HG03025 (cell line): ENCODE data around the gene CACNB2.

ENCODE experiments used
- ATAC-seq: cut with Tn5 transposase; IDR thresholded peaks from one replicate; pipeline ENCODE4 v1.9.1; 2021; ENCODE audit warnings: mild to moderate bottlenecking, moderate library complexity; ENCODE audit not compliant: unreplicated experiment, low FRiP score

CACNB2 gene

DNA sequence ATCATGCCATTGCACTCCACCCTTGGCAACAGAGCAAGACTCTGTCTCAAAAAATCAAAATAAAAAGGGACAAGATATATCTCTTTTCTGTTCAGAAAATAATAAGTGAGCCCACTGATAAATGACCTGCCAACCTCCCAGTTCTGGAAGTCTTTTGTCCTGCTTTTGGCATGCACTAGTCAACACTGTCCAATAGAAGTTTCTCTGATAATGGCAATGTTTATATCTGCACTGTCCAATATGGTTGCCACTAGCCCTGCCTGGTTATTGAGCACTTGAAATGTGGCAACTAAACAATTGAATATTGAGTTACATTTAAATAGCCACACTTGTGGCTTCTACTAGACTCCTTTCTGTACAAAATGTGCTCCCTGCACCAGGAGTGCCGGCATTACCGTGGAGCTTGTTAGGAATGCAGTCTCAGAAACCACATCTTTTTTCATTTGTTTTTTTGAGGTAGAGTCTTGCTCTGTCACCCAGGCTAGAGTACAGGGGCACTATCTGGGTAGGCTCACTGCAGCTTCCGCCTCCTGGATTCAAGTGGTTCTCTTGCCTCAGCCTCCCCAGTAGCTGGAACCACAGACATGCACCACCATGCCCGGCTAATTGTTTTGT, 229.7 kb downstream of the CACNB2 start:
- ATAC-seq, result no peak

DNA sequence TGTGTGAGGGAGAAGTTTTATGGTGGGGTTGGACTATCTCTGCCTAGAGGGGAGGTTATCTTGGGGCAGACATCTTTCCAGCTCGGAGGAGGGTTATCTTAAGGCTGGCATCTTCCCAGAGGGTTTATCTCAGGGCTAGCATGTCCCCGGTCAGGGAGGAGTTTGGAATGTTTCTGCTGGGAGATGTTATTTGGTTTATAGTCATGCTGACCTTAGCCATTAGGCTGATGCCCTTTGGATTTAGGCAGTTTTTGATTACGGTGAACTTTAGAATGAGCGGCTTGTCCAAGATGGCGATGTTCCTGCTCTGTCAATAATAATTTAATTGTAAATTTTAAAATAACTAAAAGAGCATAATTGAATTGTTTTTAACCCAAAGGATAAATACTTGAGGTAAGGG, 236.4 kb downstream of the CACNB2 start:
- no peak for ATAC-seq

DNA sequence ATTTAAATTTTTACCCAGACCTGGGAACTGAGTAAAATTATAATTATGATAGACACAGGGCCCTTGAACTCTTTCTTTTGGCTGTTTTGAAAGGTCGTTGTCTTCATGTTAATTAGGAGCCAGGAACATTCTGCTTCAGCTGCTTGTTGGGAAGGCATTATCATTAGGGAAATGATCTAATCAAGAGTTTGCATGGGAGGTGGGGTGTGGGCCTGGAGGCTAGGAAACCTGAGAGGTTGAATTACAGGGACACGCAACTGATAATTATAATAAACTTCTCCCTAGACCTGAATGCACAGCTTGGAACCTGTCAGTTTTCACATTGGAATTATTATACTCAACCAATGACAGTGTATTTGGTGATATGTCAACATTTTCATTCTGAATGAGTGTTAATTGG, 237.7 kb downstream of the CACNB2 start:
- no peak for ATAC-seq

- no peak for ATAC-seq
Measured at GRCh38 chr10:18378766-18379165, 238.5 kb downstream of the CACNB2 start.

DNA sequence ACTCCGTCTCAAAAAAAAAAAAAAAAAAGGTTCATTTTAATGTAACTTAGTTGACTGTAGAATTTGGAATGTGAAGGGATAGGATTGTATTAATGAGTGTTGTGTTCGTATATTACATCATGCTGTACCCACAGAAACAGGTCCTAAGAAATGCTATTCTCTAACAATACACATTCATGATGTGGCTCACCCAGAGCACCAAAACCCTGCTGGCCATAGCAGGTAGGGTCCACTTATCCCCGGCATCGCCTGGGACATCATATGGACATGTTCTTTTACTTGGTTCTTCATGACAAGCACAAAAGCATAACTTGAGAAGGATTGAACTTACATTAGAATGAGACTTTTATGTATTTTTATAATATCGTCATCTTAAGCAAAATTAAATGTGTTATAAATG, 241.5 kb downstream of the CACNB2 start:
- no peak for ATAC-seq

- no peak for ATAC-seq
Measured at GRCh38 chr10:18397906-18398305, 257.7 kb downstream of the CACNB2 start.

- no peak for ATAC-seq
Measured at GRCh38 chr10:18399158-18399557, 258.9 kb downstream of the CACNB2 start.

DNA sequence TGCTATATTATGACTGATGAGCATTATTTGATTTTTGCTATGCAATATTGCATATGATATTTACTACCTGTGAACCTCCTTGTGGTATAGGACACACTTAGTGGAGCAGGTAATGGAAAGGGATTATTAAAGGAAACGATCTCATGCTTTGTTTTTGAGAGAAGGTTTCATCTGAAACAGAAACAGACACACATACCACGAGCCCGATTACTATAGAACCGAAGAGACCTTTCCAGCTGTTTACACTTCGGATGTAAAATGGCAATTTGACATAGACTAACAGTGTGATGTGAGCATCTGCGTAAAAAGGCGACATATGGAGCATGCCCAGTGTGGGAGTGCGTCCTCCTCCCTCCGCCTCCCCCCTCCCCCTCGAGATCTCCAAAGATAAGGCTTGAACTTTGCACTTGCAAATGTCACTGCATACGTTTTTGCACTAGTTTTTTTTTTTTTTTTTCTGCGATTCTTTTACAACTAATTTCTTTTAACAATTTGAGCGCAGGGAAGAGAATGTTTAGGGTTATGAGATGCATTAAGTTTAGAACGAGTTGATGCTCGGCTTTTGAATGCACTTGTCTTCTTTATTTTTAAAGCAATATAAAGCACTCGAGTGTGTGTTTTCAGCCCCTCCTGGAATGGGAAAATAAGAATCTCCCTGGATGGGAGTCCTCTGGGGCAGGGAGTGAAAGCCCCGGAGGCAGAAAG, 260.1 kb downstream of the CACNB2 start:
- ATAC-seq, result no peak

GRCh38 chr10:18400906-18401245, 260.7 kb downstream of the CACNB2 start:
- ATAC-seq, result no peak

DNA sequence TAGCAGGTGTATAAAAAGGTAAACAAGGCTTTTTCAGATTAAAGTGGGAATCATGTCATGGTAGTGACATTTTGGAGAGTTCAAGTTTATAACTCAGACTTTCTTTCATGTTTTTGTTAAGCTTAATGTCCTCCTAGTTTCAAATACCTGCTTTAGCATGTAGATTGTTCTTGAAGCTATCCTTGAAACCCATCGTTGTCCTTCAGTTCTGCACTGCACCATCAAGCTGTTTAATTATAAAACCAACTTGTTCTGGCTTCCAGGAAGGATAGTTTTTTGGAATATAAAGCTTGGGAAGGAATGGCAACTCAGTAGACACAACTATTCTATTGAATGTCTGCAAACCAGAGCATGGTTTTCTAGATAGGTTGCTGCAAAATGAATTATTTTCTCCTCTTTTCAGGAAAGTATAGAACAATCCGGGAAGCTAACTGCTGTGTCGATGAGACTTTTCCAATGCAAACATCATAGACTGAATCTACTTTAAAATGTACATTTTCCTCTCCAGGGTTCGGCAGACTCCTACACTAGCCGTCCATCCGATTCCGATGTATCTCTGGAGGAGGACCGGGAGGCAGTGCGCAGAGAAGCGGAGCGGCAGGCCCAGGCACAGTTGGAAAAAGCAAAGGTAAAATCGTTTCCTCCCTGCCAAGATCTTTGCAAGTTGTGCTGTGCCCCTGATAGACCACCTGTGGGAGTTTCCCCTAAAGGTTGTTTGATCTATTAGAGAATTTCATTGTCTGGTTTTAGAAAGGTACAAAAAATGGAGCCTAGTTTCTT, 261.4 kb downstream of the CACNB2 start:
- no peak for ATAC-seq

- ATAC-seq, result no peak
Measured at GRCh38 chr10:18402853-18403252, 262.6 kb downstream of the CACNB2 start.

DNA sequence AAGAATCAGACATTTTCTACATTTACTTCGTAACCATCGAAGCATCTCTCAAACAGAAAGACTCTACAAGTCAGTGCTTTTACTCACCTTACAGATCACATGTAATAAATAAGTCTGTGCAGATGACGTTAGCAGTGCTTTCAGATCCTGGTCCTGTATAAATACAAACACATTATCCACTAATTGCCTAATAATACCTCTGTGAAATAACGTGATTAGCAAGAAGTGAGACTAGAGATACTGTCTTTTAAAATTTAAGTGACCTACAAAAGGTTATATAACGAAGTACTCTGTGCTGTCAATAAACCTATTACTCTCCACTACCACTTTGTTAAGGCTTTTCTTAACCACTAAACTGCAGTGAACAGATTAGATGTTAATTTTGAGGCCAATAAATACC, 264.3 kb downstream of the CACNB2 start:
- ATAC-seq, result no peak

DNA sequence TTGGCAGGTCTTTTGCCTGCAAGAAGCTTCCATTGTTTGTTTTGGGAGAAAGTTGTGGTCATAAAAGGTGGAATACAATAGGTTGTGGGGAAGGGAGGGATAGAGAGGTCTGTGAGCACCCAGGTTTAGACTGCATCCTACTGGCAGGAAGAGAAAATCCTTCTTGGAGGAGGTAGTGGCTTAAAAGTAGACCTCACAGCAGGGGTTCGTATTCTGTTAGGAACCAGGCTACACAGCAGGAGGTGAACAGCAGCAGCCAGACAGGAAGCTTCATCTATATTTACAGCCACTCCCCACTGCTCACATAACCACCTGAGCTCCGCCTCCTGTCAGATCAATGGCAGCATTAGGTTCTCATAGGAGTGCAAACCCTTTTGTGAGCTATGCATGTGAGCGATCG, 265.9 kb downstream of the CACNB2 start:
- no peak for ATAC-seq

DNA sequence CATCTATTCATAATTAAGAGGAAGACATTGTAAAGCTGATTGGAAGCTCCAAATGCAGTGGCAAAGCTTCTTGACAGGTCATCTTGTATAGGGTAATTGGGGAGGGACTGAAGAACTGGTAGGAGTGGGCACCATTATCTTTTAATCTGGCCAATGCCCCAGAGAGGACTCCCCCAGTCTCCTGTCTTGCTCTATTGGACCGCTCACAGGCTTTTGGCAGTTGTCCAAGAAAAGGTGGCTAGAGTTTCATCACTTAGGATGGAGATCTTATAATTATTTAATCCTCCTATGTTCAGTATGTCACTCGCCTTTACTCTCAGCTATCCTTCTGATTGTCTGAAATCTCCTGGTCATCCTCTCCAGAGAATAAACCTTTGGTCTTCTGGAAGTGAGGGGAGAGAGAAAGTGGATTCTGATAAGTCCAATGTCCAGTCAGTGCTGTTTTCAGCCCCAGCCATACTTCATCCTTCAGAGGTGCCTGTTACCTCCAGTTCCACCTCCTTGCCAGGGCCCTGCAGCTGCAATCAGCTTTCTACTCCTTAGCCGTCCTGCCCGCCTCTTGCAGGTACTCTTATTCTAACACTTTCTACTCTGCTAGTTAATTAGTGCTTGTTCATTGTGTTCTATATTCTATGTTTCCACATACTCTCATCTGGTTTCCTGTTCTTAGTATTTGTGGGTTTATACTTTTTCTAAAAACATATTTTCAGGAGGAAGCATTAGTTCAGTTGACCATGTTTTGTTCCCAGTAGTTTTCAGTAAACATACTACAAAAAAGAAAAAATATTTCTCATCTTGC, 269.6 kb downstream of the CACNB2 start:
- no peak for ATAC-seq

DNA sequence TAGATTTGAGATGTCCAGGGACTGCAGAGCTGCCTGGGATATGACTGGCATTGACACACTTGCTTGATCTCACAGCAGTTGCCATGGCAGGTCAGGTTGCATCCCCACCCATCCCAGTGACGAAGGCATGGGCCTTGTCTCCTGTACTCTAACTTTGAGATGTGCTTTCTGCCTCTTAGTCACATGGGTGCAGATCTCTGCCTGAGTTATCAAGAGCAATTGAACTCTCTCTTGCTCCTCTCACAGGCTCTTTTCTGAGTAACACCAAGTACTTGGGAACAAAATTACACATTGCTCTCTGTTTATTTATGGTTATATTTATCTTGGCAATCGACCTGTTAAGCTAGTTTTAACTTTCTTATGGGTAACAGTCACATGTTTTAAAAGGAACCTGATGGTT, 273.8 kb downstream of the CACNB2 start:
- no peak for ATAC-seq

- no peak for ATAC-seq
Measured at GRCh38 chr10:18417950-18418527, 277.8 kb downstream of the CACNB2 start.

GRCh38 chr10:18418541-18419215, 278.5 kb downstream of the CACNB2 start:
- ATAC-seq, result no peak

DNA sequence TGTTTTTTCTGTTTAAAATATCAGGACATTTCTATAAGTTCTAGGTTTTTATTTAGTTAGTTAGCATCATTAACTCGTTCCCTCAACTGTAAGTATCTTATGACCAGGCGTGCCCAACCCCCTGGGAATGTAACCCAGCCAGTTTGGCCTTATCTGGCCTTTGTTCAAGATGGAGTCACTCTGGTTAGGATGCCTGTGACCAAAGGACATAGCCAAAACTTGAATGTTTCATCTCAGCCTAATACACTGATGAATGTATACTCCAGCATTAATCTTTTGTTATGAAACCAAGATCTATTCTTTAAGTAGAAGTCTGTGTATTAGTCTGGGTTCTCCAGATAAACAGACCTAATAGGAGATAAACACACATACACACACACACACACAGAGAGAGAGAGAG, 279.7 kb downstream of the CACNB2 start:
- no peak for ATAC-seq

DNA sequence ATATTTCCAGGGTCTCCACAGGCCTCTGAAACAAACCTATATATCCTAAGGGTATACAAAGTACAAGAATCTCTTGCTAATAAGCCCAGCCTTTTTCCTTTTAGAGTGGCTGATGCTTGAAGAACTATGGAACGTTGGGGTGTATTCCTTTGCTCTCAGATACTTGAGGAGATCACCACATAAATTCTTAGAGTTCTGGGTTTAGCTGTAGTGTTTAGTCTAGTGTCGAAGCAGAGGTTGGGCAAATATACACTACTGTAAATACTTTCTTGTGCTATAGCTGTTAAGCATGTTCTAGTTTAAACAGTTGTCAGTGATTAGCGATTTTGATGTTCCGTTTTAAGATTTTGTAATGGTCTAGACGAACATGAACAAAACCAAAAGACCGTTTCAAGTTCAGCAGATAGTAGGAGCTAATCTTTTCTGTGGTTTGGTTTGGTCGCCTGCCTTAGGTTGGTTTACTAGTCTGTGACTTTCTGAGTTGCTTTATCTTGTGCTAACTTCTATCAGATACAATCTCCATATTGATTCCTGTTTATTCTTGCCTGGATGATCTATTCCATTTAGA, 281.6 kb downstream of the CACNB2 start:
- no peak for ATAC-seq
